HepG2 (cell line): ENCODE results near the gene ZFP1. TPM values are rescaled to one million over a fixed set of nuclear protein-coding genes. Genes with fewer than 3 reads are reported as not detected.

Experiments
- ATAC-seq: fragments of 200-7000 bp; cut with Tn5 transposase; 3 replicates; pipeline ENCODE4 v1.9.1; 2020; ENCODE audit warnings: mild to moderate bottlenecking, moderate library complexity
- BruUV-seq: library from RNA; stranded (reverse); fragments of 400-500 nt; replicated peaks from 2 replicates; lab custom pipeline; 2021; lab: Mats Ljungman, UMichigan
- CTCF ChIA-PET: fragments of 300-600 bp; formaldehyde crosslinking; extraction: SDS; loops from one replicate; lab custom pipeline; 2021; ENCODE audit warnings: low total read pairs, inconsistent platforms, low intra/inter-chr PET ratio; lab: Yijun Ruan, JAX
- POLR2A ChIA-PET: fragments of 350-600 bp; sonication (Branson Sonifier 250); formaldehyde crosslinking; loops from one replicate; lab custom pipeline; 2020; ENCODE audit warnings: antibody characterized with exemption, inconsistent platforms; lab: Yijun Ruan, JAX
- DNase-seq: peaks from one replicate; pipeline ENCODE4 v3.0.0-alpha.2; 2015; ENCODE audit warnings: low spot score
- FAIRE-seq: peaks from 3 replicates; lab custom pipeline; 2011; peaks lifted over from hg19 to GRCh38; lab: Jason Lieb, UNC
- H2AFZ ChIP-seq: one replicate; pipeline ENCODE4 v1.6.1; 2011; ENCODE audit warnings: low read length, inconsistent platforms
- H3K27ac ChIP-seq: fragments of 300-600 bp; 3 replicates; pipeline ENCODE4 v1.8.0; 2011; ENCODE audit warnings: mixed run types, mild to moderate bottlenecking, mixed read lengths, low read length, inconsistent platforms; ENCODE audit not compliant: insufficient read depth; ENCODE audit errors: extremely low read length
- H3K27me3 ChIP-seq, 2 experiments: fragments of 200-600 bp in 1 of 2; 2 replicates in 1 of 2; 3 replicates in 1 of 2; pipeline versions ENCODE4 v1.6.0 to v1.8.0; 2011; ENCODE audit warnings: low read length in 2 of 2, mild to moderate bottlenecking in 2 of 2, moderate library complexity in 2 of 2, inconsistent platforms in 1 of 2; ENCODE audit not compliant: insufficient read depth in 2 of 2, control insufficient read depth in 1 of 2
- H3K36me3 ChIP-seq, 2 experiments: fragments of 200-600 bp in 1 of 2; replicated peaks in 1 of 2; 2 replicates in 1 of 2; 3 replicates in 1 of 2; pipeline versions ENCODE4 v1.5.1 to v1.8.0; 2011; ENCODE audit warnings: low read length in 2 of 2, inconsistent platforms in 1 of 2; ENCODE audit not compliant: insufficient read depth in 2 of 2, control insufficient read depth in 1 of 2
- H3K4me1 ChIP-seq: 2 replicates; pipeline ENCODE4 v1.5.1; 2012; ENCODE audit warnings: low read length, inconsistent platforms; ENCODE audit not compliant: insufficient read depth
- H3K4me2 ChIP-seq: 2 replicates; pipeline ENCODE4 v1.6.0; 2011; ENCODE audit warnings: low read depth, low read length, inconsistent platforms
- H3K4me3 ChIP-seq, 3 experiments: fragments of 200-600 bp in 1 of 3; sonication (generic), shearing (Covaris generic) in 1 of 3; replicated peaks in 1 of 3; 2 replicates each; pipeline ENCODE4 v1.5.1; 2011 to 2016; ENCODE audit warnings: low read length in 3 of 3, inconsistent platforms in 2 of 3, low read depth in 2 of 3, mild to moderate bottlenecking in 2 of 3, control low read depth in 1 of 3, mixed read lengths in 1 of 3; ENCODE audit not compliant: insufficient read depth in 1 of 3
- H3K79me2 ChIP-seq: one replicate; pipeline ENCODE4 v1.6.1; 2011; ENCODE audit warnings: low read length, inconsistent platforms; ENCODE audit not compliant: insufficient read depth
- H3K9ac ChIP-seq: 2 replicates; pipeline ENCODE4 v1.6.0; 2011; ENCODE audit warnings: mild to moderate bottlenecking, low read depth, low read length, inconsistent platforms; ENCODE audit not compliant: insufficient read depth
- H3K9me3 ChIP-seq: 2 replicates; pipeline ENCODE4 v1.5.1; 2012; ENCODE audit warnings: mild to moderate bottlenecking, low read length
- H4K20me1 ChIP-seq: 2 replicates; pipeline ENCODE4 v1.6.0; 2011; ENCODE audit warnings: inconsistent platforms, mild to moderate bottlenecking, low read length, moderate library complexity; ENCODE audit not compliant: insufficient read depth
- CHD4 ChIP-seq: fragments of 200-600 bp; sonication (generic); IDR thresholded peaks from 2 replicates; pipeline ENCODE4 v1.7.0; 2017; ENCODE audit warnings: mild to moderate bottlenecking, low read length, borderline replicate concordance
- HOXA3 ChIP-seq: sonication (generic); formaldehyde crosslinking; IDR thresholded peaks from 2 replicates; pipeline ENCODE4 v1.5.0; 2020; ENCODE audit warnings: missing genetic modification reagents
- HOXA9 ChIP-seq: sonication (generic); formaldehyde crosslinking; IDR thresholded peaks from 2 replicates; pipeline ENCODE4 v1.8.1; 2022; ENCODE audit warnings: missing genetic modification reagents, mild to moderate bottlenecking, moderate library complexity, borderline replicate concordance
- MAFK ChIP-seq, 2 experiments: IDR thresholded peaks in 1 of 2; conservative IDR thresholded peaks in 1 of 2; 2 replicates each; pipeline ENCODE4 v1.6.1; 2011; ENCODE audit warnings: improper control_type of control experiment in 2 of 2, low read length in 2 of 2
- PHF5A ChIP-seq: IDR thresholded peaks from one replicate; pipeline ENCODE4 v1.6.1; 2018; ENCODE audit warnings: low read depth, missing genetic modification reagents; ENCODE audit not compliant: unreplicated experiment
- SCMH1 ChIP-seq: sonication (generic); formaldehyde crosslinking; IDR thresholded peaks from 2 replicates; pipeline ENCODE4 v1.9.0; 2021; ENCODE audit warnings: missing genetic modification reagents, mild to moderate bottlenecking, borderline replicate concordance
- SRSF4 ChIP-seq: fragments of 200-400 bp; formaldehyde crosslinking; IDR thresholded peaks from one replicate; pipeline ENCODE4 v1.6.1; 2018; ENCODE audit warnings: mild to moderate bottlenecking, low read depth, low read length, moderate library complexity; ENCODE audit not compliant: poor library complexity, severe bottlenecking
- TCF12 ChIP-seq, 2 experiments: fragments of 450-650 bp in 1 of 2; sonication (generic) in 1 of 2; formaldehyde crosslinking in 1 of 2; IDR thresholded peaks; 2 replicates each; pipeline versions ENCODE4 v1.6.1 to v1.8.0; 2017 to 2022; ENCODE audit warnings: antibody characterized with exemption in 1 of 2, mild to moderate bottlenecking in 1 of 2, missing genetic modification reagents in 1 of 2, moderate library complexity in 1 of 2
- ZFP1 ChIP-seq: IDR thresholded peaks from 2 replicates; pipeline ENCODE4 v1.6.1; 2016
- ZNF329 ChIP-seq: sonication (generic); formaldehyde crosslinking; IDR thresholded peaks from 2 replicates; pipeline ENCODE4 v1.9.0; 2021; ENCODE audit warnings: low read depth, mild to moderate bottlenecking, missing genetic modification reagents
- ZNF431 ChIP-seq: sonication (generic); formaldehyde crosslinking; IDR thresholded peaks from 2 replicates; pipeline ENCODE4 v1.9.0; 2022; ENCODE audit warnings: missing genetic modification reagents, low read depth, mild to moderate bottlenecking, borderline replicate concordance
- ZNF570 ChIP-seq: sonication (generic); formaldehyde crosslinking; IDR thresholded peaks from 2 replicates; pipeline ENCODE4 v1.4.0; 2020; ENCODE audit warnings: mild to moderate bottlenecking, missing genetic modification reagents, borderline replicate concordance
- ZNF720 ChIP-seq: sonication (generic); formaldehyde crosslinking; IDR thresholded peaks from 2 replicates; pipeline ENCODE4 v1.4.0; 2020; ENCODE audit warnings: missing genetic modification reagents
- ZNF790 ChIP-seq: sonication (generic); formaldehyde crosslinking; IDR thresholded peaks from 2 replicates; pipeline ENCODE4 v1.8.0; 2022; ENCODE audit warnings: missing genetic modification reagents, mild to moderate bottlenecking, borderline replicate concordance
- WGBS: methylation state at CpG from one replicate; pipeline ENCODE4 v1.1.6; 2017; ENCODE audit warnings: low lambda C conversion rate; 5-methylcytosine and 5-hydroxymethylcytosine counted together
- in situ Hi-C: cut with HindIII; loops from 2 replicates; pipeline ENCODE4 v1.10.0; 2017; ENCODE audit warnings: low pct_unique_long_range_greater_than_20kb; ENCODE audit not compliant: extremely low pct_ligation_motif_present
- intact Hi-C: fragments of 100-400 bp; cut with micrococcal nuclease; formaldehyde crosslinking; loops from one replicate; pipeline ENCODE4 v1.10.0; 2022; ENCODE audit not compliant: unreplicated experiment
- polyA plus RNA-seq, 8 experiments: library from polyadenylated mRNA; depleted of rRNA in 3 of 8; stranded (reverse) in 7 of 8; unstranded in 1 of 8; fragments of >200 nt; fragmentation: Illumina TruSeq in 4 of 8; extraction: Trizol in 4 of 8; gene quantifications; 2 replicates each; pipeline versions ENCODE4 v1.2.1 to v1.2.3, GENCODE V29; 2011 to 2016; ENCODE audit warnings: low read depth in 4 of 8, missing spikeins in 1 of 8, mixed read lengths in 1 of 8; ENCODE audit not compliant: insufficient read depth in 1 of 8
- total RNA-seq, 5 experiments: library from RNA; depleted of rRNA; stranded (reverse); fragments of >200 nt; fragmentation: Illumina TruSeq; extraction: Trizol; gene quantifications; 2 replicates each; pipeline ENCODE4 v1.2.3, GENCODE V29; 2016; ENCODE audit warnings: low read depth in 1 of 5
- TF ChIP-seq, protein P1 (sequence below): sonication (generic); formaldehyde crosslinking; IDR thresholded peaks from 2 replicates; pipeline ENCODE4 v1.8.0; 2022; ENCODE audit warnings: mild to moderate bottlenecking, missing genetic modification reagents, borderline replicate concordance
- TF ChIP-seq, protein P2 (sequence below): sonication (generic); formaldehyde crosslinking; IDR thresholded peaks from 2 replicates; pipeline ENCODE4 v1.4.0; 2020; ENCODE audit warnings: missing genetic modification reagents; ENCODE audit errors: not compliant biosample characterization

Gene ZFP1
- total and polyA plus RNA-seq, 2 of the 13 experiments (the other 11 are each of a cell fraction or from before 2014, with no cell fraction given), result 8.3 to 14.0 TPM

DNA sequence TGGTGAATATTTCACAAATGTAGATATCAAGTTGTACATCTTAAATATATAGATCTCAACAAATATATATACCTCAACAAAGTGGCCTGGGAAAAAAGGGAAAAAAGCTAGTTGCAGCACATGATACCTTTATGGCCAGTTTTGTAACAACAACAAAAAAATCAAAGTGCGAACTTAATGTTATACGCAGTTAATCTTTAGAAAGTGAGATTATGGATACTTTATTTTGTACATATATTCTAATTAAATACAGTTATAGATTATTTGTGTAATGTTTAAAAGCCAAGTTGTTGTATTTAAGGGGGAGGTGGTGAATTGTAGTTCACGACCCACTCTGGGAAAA lies 385 bp upstream of the ZFP1 start (continued):
- TF ChIP-seq ZNF790 (CRISPR knock-in tag) (0 out of 2 replicates have a peak, but pooled peaks have one; percentile 0), SCMH1 (CRISPR knock-in tag) (no peak), TCF12 (IDR thresholded peaks at IDR 0.05) (no peak), TCF12 (CRISPR knock-in tag; IDR thresholded peaks at IDR 0.05) (no peak), SRSF4 (no peak), ZNF570 (CRISPR knock-in tag) (no peak; the same call in 1 of the 2 replicates), HOXA3 (no peak), ZNF431 (CRISPR knock-in tag) (no peak), ZNF720 (CRISPR knock-in tag) (no peak), ZNF329 (CRISPR knock-in tag) (no peak), PHF5A (no peak)
- TF ChIP-seq, protein P1, sequence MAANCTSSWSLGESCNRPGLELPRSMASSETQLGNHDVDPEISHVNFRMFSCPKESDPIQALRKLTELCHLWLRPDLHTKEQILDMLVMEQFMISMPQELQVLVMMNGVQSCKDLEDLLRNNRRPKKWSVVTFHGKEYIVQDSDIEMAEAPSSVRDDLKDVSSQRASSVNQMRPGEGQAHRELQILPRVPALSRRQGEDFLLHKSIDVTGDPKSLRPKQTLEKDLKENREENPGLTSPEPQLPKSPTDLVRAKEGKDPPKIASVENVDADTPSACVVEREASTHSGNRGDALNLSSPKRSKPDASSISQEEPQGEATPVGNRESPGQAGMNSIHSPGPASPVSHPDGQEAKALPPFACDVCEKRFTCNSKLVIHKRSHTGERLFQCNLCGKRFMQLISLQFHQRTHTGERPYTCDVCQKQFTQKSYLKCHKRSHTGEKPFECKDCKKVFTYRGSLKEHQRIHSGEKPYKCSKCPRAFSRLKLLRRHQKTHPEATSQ (CRISPR knock-in tag), result 0 out of 2 replicates have a peak, but pooled peaks have one; percentile 24
- TF ChIP-seq, all 625 proteins: peak for 3

DNA sequence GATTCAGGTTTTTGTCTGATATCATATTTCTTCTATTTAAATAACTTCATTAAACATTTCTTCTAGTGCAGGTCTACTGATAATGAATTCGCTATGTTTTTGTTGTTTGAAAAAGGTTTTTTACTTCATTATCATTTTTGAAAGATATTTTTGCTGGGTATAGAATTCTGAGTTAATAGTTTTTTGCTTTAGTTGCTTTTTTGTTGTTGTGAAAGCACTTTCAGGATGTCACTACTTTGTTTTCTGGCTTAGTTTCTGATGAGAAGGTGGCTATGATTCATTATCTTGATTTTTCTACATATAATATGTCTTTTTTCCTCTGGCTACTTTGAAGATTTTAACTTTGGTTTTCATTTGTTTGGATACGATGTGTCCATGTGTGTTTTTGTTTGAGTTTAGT lies 3.5 kb downstream of the ZFP1 start:
- Histone ChIP-seq H3K4me1 (peaks cover 23% of the 10 kb centered on the region), H3K27ac (no peak overlapping the region), H3K9ac (no peak overlapping the region), H3K27me3 (no peaks in the 10 kb centered on the region), H2AFZ (no peak overlapping the region), H3K79me2 (peaks cover 44% of the 10 kb centered on the region), H3K36me3 (peaks cover 10 to 36% of the 10 kb centered on the region in 2 experiments), H3K9me3 (peaks cover 26% of the 10 kb centered on the region), H3K4me2 (no peak overlapping the region), H4K20me1 (0 out of 2 replicates have a peak, but pooled peaks cover 5% of the 10 kb centered on the region), H3K4me3 (no peak overlapping the region)
- intact Hi-C loops (no loop called here), in situ Hi-C loops (no loop called here)
- ChIA-PET CTCF (no interaction called here), POLR2A (no interaction called here)
- DNase-seq, result no peak
- no peak for ATAC-seq
- WGBS, result 50% methylated on average over 2 of the region's 2 CpGs
- BruUV-seq, result no TSS peak
- TF ChIP-seq, protein P2, sequence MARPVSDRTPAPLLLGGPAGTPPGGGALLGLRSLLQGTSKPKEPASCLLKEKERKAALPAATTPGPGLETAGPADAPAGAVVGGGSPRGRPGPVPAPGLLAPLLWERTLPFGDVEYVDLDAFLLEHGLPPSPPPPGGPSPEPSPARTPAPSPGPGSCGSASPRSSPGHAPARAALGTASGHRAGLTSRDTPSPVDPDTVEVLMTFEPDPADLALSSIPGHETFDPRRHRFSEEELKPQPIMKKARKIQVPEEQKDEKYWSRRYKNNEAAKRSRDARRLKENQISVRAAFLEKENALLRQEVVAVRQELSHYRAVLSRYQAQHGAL (CRISPR knock-in tag), result no peak
- TF ChIP-seq CHD4 (0 out of 2 replicates have a peak, but pooled peaks have one; percentile 24), MAFK (conservative IDR thresholded peaks at IDR 0.05 in 1 of 2, IDR thresholded peaks at IDR 0.05 in 1 of 2; ENCODE audit: low read length in 2 of 2) (peak in 1 of 2 experiments; percentile 62; a peak in 3 of 4 replicates), HOXA9 (CRISPR knock-in tag) (no peak), ZFP1 (CRISPR knock-in tag) (peak; percentile 99)
- FAIRE-seq, result no peak
